Thyroid gland (tissue), 4 donors: ENCODE data around the gene LRP8. TPM values are rescaled to one million over a fixed set of nuclear protein-coding genes. Genes with fewer than 3 reads are reported as not detected.

Source experiments
- DNase-seq, 2 donors: peaks; one replicate each; pipeline ENCODE4 v3.0.0-alpha.2; 2019
- H3K27ac ChIP-seq, 3 donors: fragments of 200-600 bp; sonication (generic); 1 replicate in 2 of 3; 2 replicates in 1 of 3; pipeline ENCODE4 v1.5.1; 2016 to 2019; ENCODE audit warnings: mild to moderate bottlenecking in 1 of 3, moderate library complexity in 1 of 3
- H3K27me3 ChIP-seq: fragments of 200-600 bp; sonication (generic); one replicate; pipeline ENCODE4 v1.5.1; 2019
- H3K36me3 ChIP-seq, 2 donors: fragments of 200-600 bp; sonication (generic); one replicate each; pipeline ENCODE4 v1.5.1; 2016 to 2019
- H3K4me1 ChIP-seq, 2 donors: fragments of 200-600 bp; sonication (generic); one replicate each; pipeline ENCODE4 v1.5.1; 2017 to 2019
- H3K4me3 ChIP-seq, 3 donors: fragments of 200-600 bp; sonication (generic); replicated peaks in 1 of 3; 1 replicate in 2 of 3; 2 replicates in 1 of 3; pipeline ENCODE4 v1.5.1; 2016; ENCODE audit warnings: mild to moderate bottlenecking in 1 of 3
- H3K9me3 ChIP-seq: fragments of 200-600 bp; sonication (generic); one replicate; pipeline ENCODE4 v1.5.1; 2017
- CTCF ChIP-seq, 6 experiments: fragments of 200-600 bp in 3 of 6; fragments of 450-650 bp in 3 of 6; sonication (generic) in 3 of 6; IDR thresholded peaks; one replicate each; pipeline ENCODE4 v1.5.1; 2016 to 2019; ENCODE audit warnings: antibody characterized with exemption in 6 of 6, mild to moderate bottlenecking in 2 of 6, inconsistent platforms in 1 of 6, moderate library complexity in 1 of 6
- POLR2A ChIP-seq, 2 donors: fragments of 450-650 bp; IDR thresholded peaks; one replicate each; pipeline ENCODE4 v1.6.1; 2017; ENCODE audit warnings: antibody characterized with exemption in 2 of 2, mild to moderate bottlenecking in 2 of 2, moderate library complexity in 1 of 2
- WGBS, 2 donors: methylation state at CpG; one replicate each; pipeline ENCODE4 v1.1.5; 2017; 5-methylcytosine and 5-hydroxymethylcytosine counted together
- intact Hi-C: fragments of 100-400 bp; cut with DNase I; formaldehyde crosslinking; loops from one replicate; pipeline ENCODE4 v1.15.1; 2023
- total RNA-seq, 4 donors: library from RNA; depleted of rRNA; stranded (reverse); fragments of >200 nt; gene quantifications; one replicate each; pipeline ENCODE4 v1.2.3, GENCODE V29; 2016

Gene LRP8
- total RNA-seq, 4 donors from 2014 or later = 92.8 to 200 (median 143) TPM

GRCh38 chr1:53320646-53321045 lies 7.2 kb downstream of the LRP8 start:
- no peak overlapping the region for H3K27ac ChIP-seq
- DNase-seq = no peak
- no peaks in the 10 kb centered on the region for H3K9me3 ChIP-seq
- intact Hi-C loops = no loop called here
- H3K27me3 ChIP-seq = no peaks in the 10 kb centered on the region
- peaks cover 17 to 46% of the 10 kb centered on the region in 2 donors for H3K4me1 ChIP-seq
- 95 to 98% methylated on average over 7 of the region's 7 CpGs for WGBS, 2 donors
- H3K36me3 ChIP-seq = peaks cover 4 to 17% of the 10 kb centered on the region in 2 donors
- TF ChIP-seq CTCF (IDR thresholded peaks at IDR 0.05) = no peak
- TF ChIP-seq POLR2A (IDR thresholded peaks at IDR 0.05) = no peak
- H3K4me3 ChIP-seq = no peak overlapping the region

GRCh38 chr1:53319296-53320101 lies 8.4 kb downstream of the LRP8 start:
- no peak overlapping the region for H3K27ac ChIP-seq
- H3K4me1 ChIP-seq = peaks cover 12 to 46% of the 10 kb centered on the region in 2 donors
- H3K9me3 ChIP-seq = no peaks in the 10 kb centered on the region
- TF ChIP-seq POLR2A (IDR thresholded peaks at IDR 0.05) (no peak), CTCF (IDR thresholded peaks at IDR 0.05) (no peak)
- no peaks in the 10 kb centered on the region for H3K27me3 ChIP-seq
- no peak for DNase-seq
- 88 to 92% methylated on average over 14 of the region's 20 CpGs for WGBS, 2 donors
- peaks cover 4 to 17% of the 10 kb centered on the region in 2 donors for H3K36me3 ChIP-seq
- intact Hi-C loops = no loop called here
- no peak overlapping the region for H3K4me3 ChIP-seq

- Histone ChIP-seq H3K27me3 (no peaks in the 10 kb centered on the region), H3K36me3 (peaks cover 4 to 17% of the 10 kb centered on the region in 2 donors), H3K9me3 (no peaks in the 10 kb centered on the region), H3K4me1 (peaks cover 3 to 30% of the 10 kb centered on the region in 2 donors), H3K27ac (no peak overlapping the region), H3K4me3 (no peak overlapping the region)
- no peak for DNase-seq
- WGBS, 2 donors = 93 to 94% methylated on average over 13 of the region's 13 CpGs
- TF ChIP-seq POLR2A (IDR thresholded peaks at IDR 0.05) = no peak
- TF ChIP-seq CTCF (IDR thresholded peaks at IDR 0.05) = no peak
- intact Hi-C loops = no loop called here
Observed at GRCh38 chr1:53317646-53318539, 10.0 kb downstream of the LRP8 start.

GRCh38 chr1:53316766-53317581 lies 10.9 kb downstream of the LRP8 start:
- TF ChIP-seq CTCF (IDR thresholded peaks at IDR 0.05) (no peak), POLR2A (IDR thresholded peaks at IDR 0.05) (no peak)
- H3K4me1 ChIP-seq = peaks cover 3 to 30% of the 10 kb centered on the region in 2 donors
- intact Hi-C loops = no loop called here
- peaks cover 4 to 15% of the 10 kb centered on the region in 2 donors for H3K36me3 ChIP-seq
- no peak overlapping the region for H3K27ac ChIP-seq
- H3K27me3 ChIP-seq = no peaks in the 10 kb centered on the region
- DNase-seq = no peak
- 63 to 75% methylated on average over 11 to 13 of the region's 17 CpGs for WGBS, 2 donors
- H3K4me3 ChIP-seq = no peak overlapping the region
- H3K9me3 ChIP-seq = no peaks in the 10 kb centered on the region
